ENCODE data around the gene TANGO2. TPM values are rescaled to one million over a fixed set of nuclear protein-coding genes. Genes with fewer than 3 reads are reported as not detected.

The TANGO2 gene
- total RNA-seq (2022; extraction: Qiagen RNA extraction), result 11.7 to 13.7 TPM (median 13.1 TPM) in 5 replicates

GRCh38 chr22:20020533-20021195, at the start of gene TANGO2:
TSS of gene TANGO2 (plus strand) at chr22:20021110. CDS start at chr22:20036799, 15,689 bp downstream.

GRCh38 chr22:20016734-20017621, 3.9 kb upstream of the TANGO2 start, which contains the start of gene ARVCF:
TSS of gene ARVCF (minus strand) at chr22:20016823. CDS start at chr22:19990794, 26,029 bp downstream.

GRCh38 chr22:20079745-20080444, 59.0 kb downstream of the TANGO2 start, which contains the start of gene DGCR8:
TSS of gene DGCR8 (plus strand) at chr22:20080241. CDS start at chr22:20085964, 5,723 bp downstream.

GRCh38 chr22:20115691-20116375, 94.9 kb downstream of the TANGO2 start, which contains the start of gene RANBP1:
TSS of gene RANBP1 (plus strand) at chr22:20116104. CDS start at chr22:20116185, 81 bp downstream.

Other genes starting within 250 kb of the TANGO2 start
- 12.8 to 18.5 TPM (median 17.3 TPM) in 5 replicates for gene GNB1L, start 166.2 kb upstream of the TANGO2 start, total RNA-seq (2022; extraction: Qiagen RNA extraction)
- gene RTL10, start 166.2 kb upstream of the TANGO2 start, total RNA-seq (2022; extraction: Qiagen RNA extraction), result 7.0 to 10.1 TPM (median 9.2 TPM) in 5 replicates
- gene COMT, start 79.3 kb upstream of the TANGO2 start, total RNA-seq (2022; extraction: Qiagen RNA extraction), result 137 to 171 TPM (median 158 TPM) in 5 replicates
- gene TXNRD2, start 79.3 kb upstream of the TANGO2 start, total RNA-seq (2022; extraction: Qiagen RNA extraction), result 29.6 to 41.0 TPM (median 37.3 TPM) in 5 replicates
- gene ARVCF, start 4.3 kb upstream of the TANGO2 start, total RNA-seq (2022; extraction: Qiagen RNA extraction), result 1.3 to 2.8 TPM (median 2.4 TPM) in 5 replicates
- gene DGCR8, start 59.1 kb downstream of the TANGO2 start, total RNA-seq (2022; extraction: Qiagen RNA extraction), result 18.6 to 21.0 TPM (median 20.8 TPM) in 5 replicates
- 280 to 300 TPM (median 290 TPM) in 5 replicates for gene RANBP1, start 95.0 kb downstream of the TANGO2 start, total RNA-seq (2022; extraction: Qiagen RNA extraction)
- 18.4 to 28.3 TPM (median 23.4 TPM) in 5 replicates for gene TRMT2A, start 96.1 kb downstream of the TANGO2 start, total RNA-seq (2022; extraction: Qiagen RNA extraction)
- gene ZDHHC8, start 110.7 kb downstream of the TANGO2 start, total RNA-seq (2022; extraction: Qiagen RNA extraction), result 23.7 to 38.6 TPM (median 33.0 TPM) in 5 replicates
- not detected in 5 replicates for gene CCDC188, start 129.9 kb downstream of the TANGO2 start, total RNA-seq (2022; extraction: Qiagen RNA extraction)
- gene RTN4R, start 247.2 kb downstream of the TANGO2 start, total RNA-seq (2022; extraction: Qiagen RNA extraction), result 7.0 to 14.6 TPM (median 12.4 TPM) in 5 replicates

Data from A549 treated with Mapracorat at 1 μM for 4 hours (cell line).